MCF 10A (cell line): ENCODE measurements around the gene TMEM135. TPM values are rescaled to one million over a fixed set of nuclear protein-coding genes. Genes with fewer than 3 reads are reported as not detected.
A peak's percentile ranks its signal among the peaks of the same experiment; 100 is the strongest.

Experiments used
- Bru-seq: library from RNA; stranded (reverse); fragments of 400-500 nt; gene quantifications from one replicate; lab custom pipeline; 2021; lab: Mats Ljungman, UMichigan
- BruChase-seq, 2 experiments: library from RNA; stranded (reverse); fragments of 400-500 nt; gene quantifications; one replicate each; lab custom pipeline; 2021; lab: Mats Ljungman, UMichigan
- BruUV-seq: library from RNA; stranded (reverse); fragments of 400-500 nt; replicated peaks from 2 replicates; lab custom pipeline; 2021; lab: Mats Ljungman, UMichigan
- CTCF ChIA-PET: fragments of 300-600 bp; sonication (Branson Sonifier 250); formaldehyde crosslinking; extraction: SDS; loops from one replicate; lab custom pipeline; 2021; ENCODE audit warnings: antibody characterized with exemption, inconsistent platforms; lab: Yijun Ruan, JAX
- POLR2A ChIA-PET: fragments of 300-600, 350-650 bp; sonication (Branson Sonifier 250); formaldehyde crosslinking; extraction: SDS; loops from one replicate; lab custom pipeline; 2020; ENCODE audit warnings: antibody characterized with exemption, inconsistent platforms; lab: Yijun Ruan, JAX
- DNase-seq: peaks from one replicate; pipeline ENCODE4 v3.0.0-alpha.2; 2018; ENCODE audit not compliant: unreplicated experiment
- H3K27ac Mint-ChIP-seq: one replicate; pipeline ENCODE4 v1.8.0; 2022; ENCODE audit warnings: mild to moderate bottlenecking, low read depth, mixed read lengths; ENCODE audit not compliant: unreplicated experiment
- H3K27me3 Mint-ChIP-seq: one replicate; pipeline ENCODE4 v1.8.0; 2022; ENCODE audit warnings: mixed read lengths; ENCODE audit not compliant: insufficient read depth, unreplicated experiment
- H3K36me3 Mint-ChIP-seq: one replicate; pipeline ENCODE4 v1.8.0; 2022; ENCODE audit warnings: mild to moderate bottlenecking, moderate library complexity, mixed read lengths; ENCODE audit not compliant: insufficient read depth, unreplicated experiment
- H3K4me1 Mint-ChIP-seq: one replicate; pipeline ENCODE4 v1.8.0; 2022; ENCODE audit warnings: mixed read lengths; ENCODE audit not compliant: insufficient read depth, unreplicated experiment
- H3K4me3 Mint-ChIP-seq: one replicate; pipeline ENCODE4 v1.8.0; 2022; ENCODE audit warnings: mild to moderate bottlenecking, moderate library complexity, mixed read lengths; ENCODE audit not compliant: unreplicated experiment
- H3K9me3 Mint-ChIP-seq: one replicate; pipeline ENCODE4 v1.8.0; 2022; ENCODE audit warnings: mixed read lengths; ENCODE audit not compliant: unreplicated experiment
- intact Hi-C: fragments of 100-400 bp; cut with micrococcal nuclease; formaldehyde crosslinking; loops from 2 replicates; pipeline ENCODE4 v1.14.1; 2022
- long read RNA-seq: library from polyadenylated mRNA; stranded (forward); transcript quantifications from one replicate; pipeline ENCODE4 v2.0.0, GENCODE V29; 2022
- total RNA-seq: library from RNA; stranded (reverse); gene quantifications from 2 replicates; pipeline ENCODE4 v1.2.3, GENCODE V29; 2022
- TF ChIP-seq, protein P1 (sequence below): fragments of 200-600 bp; IDR thresholded peaks from one replicate; pipeline ENCODE4 v1.8.0; 2022; ENCODE audit warnings: antibody characterized with exemption, mild to moderate bottlenecking; ENCODE audit not compliant: unreplicated experiment

The TMEM135 gene
- 10.7 and 17.4 TPM in 2 replicates for total RNA-seq
- Bru-seq, nascent RNA: percentile 68 among the genes with signal in this experiment
- percentile 60 among the genes with signal in this experiment for BruChase-seq, experiment 1, labeled RNA remaining after a 6-hour chase
- BruChase-seq, experiment 2, labeled RNA remaining after a 2-hour chase: percentile 62 among the genes with signal in this experiment
- long read RNA-seq, transcript TMEM135-201 (15 exons, 2,433 nt): major isoform, 11 of 22 reads
- long read RNA-seq, partial matches to known transcripts: 2 of 22 reads
- long read RNA-seq, other reads (novel, unspliced or antisense): 5 of 22 reads

DNA sequence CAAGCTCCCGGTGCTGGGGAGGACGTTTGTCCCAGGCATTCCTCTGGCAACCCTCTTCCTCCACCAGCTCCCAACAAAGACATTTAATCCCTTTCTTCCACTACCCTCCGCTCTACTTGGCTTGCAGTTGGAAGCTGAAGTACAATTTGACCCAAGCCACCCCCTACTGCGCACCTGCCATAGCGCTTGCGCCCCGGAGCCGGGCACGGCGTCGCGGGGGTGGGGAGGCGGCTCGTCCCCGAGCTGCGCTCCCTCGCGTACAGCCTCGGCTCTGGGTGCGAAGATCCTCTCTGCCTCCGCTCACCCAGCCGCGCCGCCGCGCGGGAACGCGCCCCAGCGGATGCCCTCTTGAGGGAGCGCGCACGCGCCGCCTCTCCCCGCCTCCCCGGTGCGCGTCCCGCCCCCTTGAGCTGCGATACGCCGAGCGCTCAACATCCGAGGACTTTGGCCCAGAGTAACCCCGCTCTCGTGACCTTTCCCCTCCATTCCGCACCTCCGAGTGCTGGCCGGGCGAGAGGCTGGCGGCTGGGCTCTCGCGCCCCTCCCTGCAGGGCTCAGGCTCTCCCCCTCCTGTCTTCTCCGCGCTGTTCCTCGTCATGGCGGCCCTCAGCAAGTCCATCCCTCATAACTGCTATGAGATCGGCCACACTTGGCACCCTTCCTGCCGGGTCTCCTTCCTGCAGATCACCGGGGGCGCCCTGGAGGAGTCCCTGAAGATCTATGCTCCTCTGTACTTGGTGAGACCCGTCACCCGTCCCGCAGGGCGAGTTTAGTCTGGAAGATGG, at the start of gene TMEM135:
Gene TMEM135 (plus strand): TSS at position 485 of the 785 bp plus-strand sequence. CDS start 112 bp downstream, at position 597.
- ChIA-PET POLR2A (interaction anchor here (0.7 to 2.0 kb wide), 13 partner anchors 9 to 242 kb away, joined by 3 to 14 read pairs (median 4); partner anchors contain the start of gene FZD4), CTCF (interaction anchor here (0.6 to 2.6 kb wide), 10 partner anchors 30 to 263 kb away, joined by 3 to 13 read pairs (median 4); no protein-coding TSS in a partner anchor)
- TF ChIP-seq, protein P1, sequence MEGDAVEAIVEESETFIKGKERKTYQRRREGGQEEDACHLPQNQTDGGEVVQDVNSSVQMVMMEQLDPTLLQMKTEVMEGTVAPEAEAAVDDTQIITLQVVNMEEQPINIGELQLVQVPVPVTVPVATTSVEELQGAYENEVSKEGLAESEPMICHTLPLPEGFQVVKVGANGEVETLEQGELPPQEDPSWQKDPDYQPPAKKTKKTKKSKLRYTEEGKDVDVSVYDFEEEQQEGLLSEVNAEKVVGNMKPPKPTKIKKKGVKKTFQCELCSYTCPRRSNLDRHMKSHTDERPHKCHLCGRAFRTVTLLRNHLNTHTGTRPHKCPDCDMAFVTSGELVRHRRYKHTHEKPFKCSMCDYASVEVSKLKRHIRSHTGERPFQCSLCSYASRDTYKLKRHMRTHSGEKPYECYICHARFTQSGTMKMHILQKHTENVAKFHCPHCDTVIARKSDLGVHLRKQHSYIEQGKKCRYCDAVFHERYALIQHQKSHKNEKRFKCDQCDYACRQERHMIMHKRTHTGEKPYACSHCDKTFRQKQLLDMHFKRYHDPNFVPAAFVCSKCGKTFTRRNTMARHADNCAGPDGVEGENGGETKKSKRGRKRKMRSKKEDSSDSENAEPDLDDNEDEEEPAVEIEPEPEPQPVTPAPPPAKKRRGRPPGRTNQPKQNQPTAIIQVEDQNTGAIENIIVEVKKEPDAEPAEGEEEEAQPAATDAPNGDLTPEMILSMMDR: no peak
- no TSS peak for BruUV-seq
- Mint-ChIP-seq H3K27me3 (no peaks in the 10 kb centered on the region), H3K36me3 (no peaks in the 10 kb centered on the region), H3K27ac (peak within 1 kb of the TSS; percentile 76), H3K4me1 (peaks cover 36% of the 10 kb centered on the region), H3K9me3 (no peaks in the 10 kb centered on the region), H3K4me3 (peak within 1 kb of the TSS; percentile 94)
- intact Hi-C loops: loop anchor here (2.0 kb wide), 1 partner anchor 43 kb away; no protein-coding TSS in a partner anchor
- peak; percentile 95 for DNase-seq

DNA sequence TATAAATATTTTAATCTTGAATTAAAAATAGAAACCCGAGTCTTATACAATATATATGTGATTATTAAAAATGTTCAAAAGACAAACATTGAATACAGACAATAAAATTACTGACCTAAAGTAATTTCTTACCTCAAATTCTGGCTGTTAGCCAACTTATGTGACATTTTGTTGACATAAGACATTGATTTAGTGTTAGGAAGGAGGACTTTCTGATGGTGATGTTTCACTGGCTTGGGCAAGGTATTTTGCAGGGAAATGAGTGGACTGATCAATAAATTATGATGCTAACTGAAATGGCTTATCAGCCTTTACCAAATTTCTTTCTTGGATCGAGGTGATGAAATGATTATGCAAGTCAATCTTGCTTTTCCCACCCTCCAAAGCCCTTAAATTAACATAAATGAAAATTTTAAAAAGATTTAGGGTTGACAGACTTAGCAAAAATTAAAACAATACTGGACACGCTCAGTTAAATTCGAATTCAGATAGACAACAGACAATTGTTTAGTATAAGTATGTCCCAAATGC, 49.3 kb upstream of the TMEM135 start:
- H3K4me3 Mint-ChIP-seq: no peak overlapping the region
- no peak overlapping the region for H3K27ac Mint-ChIP-seq
- ChIA-PET POLR2A (interaction anchor here (1.1 kb wide), 1 partner anchor 49 kb away, joined by 5 read pairs; the partner anchor contains the start of gene TMEM135), CTCF (interaction anchor here (0.6 kb wide), 1 partner anchor 198 kb away, joined by 3 read pairs; no protein-coding TSS in a partner anchor)
- BruUV-seq: no TSS peak
- H3K36me3 Mint-ChIP-seq: no peaks in the 10 kb centered on the region
- no peaks in the 10 kb centered on the region for H3K27me3 Mint-ChIP-seq
- TF ChIP-seq, protein P1: no peak
- intact Hi-C loops: no loop called here
- H3K4me1 Mint-ChIP-seq: peaks cover 13% of the 10 kb centered on the region
- no peaks in the 10 kb centered on the region for H3K9me3 Mint-ChIP-seq
- DNase-seq: no peak

DNA sequence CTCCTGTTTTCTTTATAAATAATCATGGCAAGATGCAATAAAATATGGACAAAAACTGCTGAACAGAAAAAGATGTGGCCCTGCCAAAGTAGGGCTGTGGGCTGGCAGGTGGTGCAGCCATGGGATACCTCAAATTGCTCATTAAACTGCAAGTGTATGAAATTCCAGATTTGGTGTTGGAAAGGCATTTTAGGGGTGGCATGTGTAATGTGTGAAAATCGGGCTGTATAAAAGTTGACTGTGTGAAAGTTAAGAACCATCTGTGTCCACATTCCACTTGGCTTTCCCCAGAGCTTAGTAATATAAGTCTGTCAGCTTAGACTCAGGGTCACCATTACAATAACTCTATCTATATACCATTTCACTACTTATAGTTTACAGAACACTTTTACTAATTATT, 47.7 kb upstream of the TMEM135 start:
- ChIA-PET CTCF (interaction anchor here (0.6 to 1.7 kb wide), 2 partner anchors 10 to 1544 kb away, joined by 4 to 5 read pairs; no protein-coding TSS in a partner anchor), POLR2A (interaction anchor here (0.8 kb wide), 2 partner anchors 9 to 26 kb away, joined by 3 read pairs; no protein-coding TSS in a partner anchor)
- Mint-ChIP-seq H3K9me3 (no peaks in the 10 kb centered on the region), H3K4me1 (peaks cover 13% of the 10 kb centered on the region), H3K36me3 (no peaks in the 10 kb centered on the region), H3K27ac (no peak overlapping the region), H3K4me3 (no peak overlapping the region), H3K27me3 (no peaks in the 10 kb centered on the region)
- BruUV-seq: no TSS peak
- intact Hi-C loops: no loop called here
- no peak for DNase-seq
- TF ChIP-seq, protein P1: no peak
